ENCODE results near the gene MED26.

Gene MED26

GRCh38 chr19:16611121-16611520 lies 16.9 kb downstream of the MED26 start:
- no peak for DNase-seq

- DNase-seq: no peak
These were observed 18.3 kb downstream of the MED26 start for GRCh38 chr19:16609511-16610200.

- DNase-seq: no peak
These were observed 19.7 kb downstream of the MED26 start for GRCh38 chr19:16608290-16608739.

- DNase-seq: no peak
These were observed 20.2 kb downstream of the MED26 start for GRCh38 chr19:16607819-16608218.

GRCh38 chr19:16605553-16605994 lies 22.4 kb downstream of the MED26 start:
- DNase-seq: no peak

GRCh38 chr19:16605115-16605514 lies 22.9 kb downstream of the MED26 start:
- DNase-seq: no peak

GRCh38 chr19:16604615-16605014 lies 23.4 kb downstream of the MED26 start:
- no peak for DNase-seq

GRCh38 chr19:16603090-16603489 lies 24.9 kb downstream of the MED26 start:
- no peak for DNase-seq

GRCh38 chr19:16601378-16602052 lies 26.5 kb downstream of the MED26 start:
- DNase-seq: no peak

GRCh38 chr19:16600824-16601223 lies 27.2 kb downstream of the MED26 start:
- no peak for DNase-seq

- DNase-seq: no peak
These were observed 28.2 kb downstream of the MED26 start for GRCh38 chr19:16599655-16600346.

GRCh38 chr19:16598848-16599247 lies 29.2 kb downstream of the MED26 start:
- no peak for DNase-seq

GRCh38 chr19:16596399-16596798 lies 31.6 kb downstream of the MED26 start:
- DNase-seq: no peak

GRCh38 chr19:16595097-16595496 lies 32.9 kb downstream of the MED26 start:
- DNase-seq: no peak

- DNase-seq: no peak
These were observed 33.3 kb downstream of the MED26 start for GRCh38 chr19:16594681-16595091.

GRCh38 chr19:16594131-16594586 lies 33.8 kb downstream of the MED26 start:
- DNase-seq: no peak

GRCh38 chr19:16593181-16593580 lies 34.8 kb downstream of the MED26 start:
- DNase-seq: no peak

GRCh38 chr19:16591803-16592556 lies 36.0 kb downstream of the MED26 start:
- DNase-seq: no peak

GRCh38 chr19:16590876-16591802 lies 36.9 kb downstream of the MED26 start:
- no peak for DNase-seq

- no peak for DNase-seq
These were observed 38.1 kb downstream of the MED26 start for GRCh38 chr19:16589917-16590316.

- DNase-seq: no peak
These were observed 39.0 kb downstream of the MED26 start for GRCh38 chr19:16588824-16589577.
